H4 (cell line): ENCODE measurements around the gene GALNT18. TPM values are rescaled to one million over a fixed set of nuclear protein-coding genes. Genes with fewer than 3 reads are reported as not detected.

Experiments
- DNase-seq: peaks from one replicate; pipeline ENCODE4 v3.0.0-alpha.2; 2015; ENCODE audit warnings: low spot score
- total RNA-seq: library from RNA; depleted of rRNA; stranded (reverse); fragments of >200 nt; shearing (Covaris generic); gene quantifications from 2 replicates; pipeline ENCODE4 v1.2.3, GENCODE V29; 2014; rRNA removed

GALNT18 gene
- 5.0 and 6.8 TPM in 2 replicates for total RNA-seq

- DNase-seq: peak; percentile 90
Measured at GRCh38 chr11:11621573-11622339, at the start of gene GALNT18. GALNT18 (minus strand) TSS chr11:11622005.

- DNase-seq: no peak
Measured at GRCh38 chr11:11670574-11670973, 48.8 kb upstream of the GALNT18 start.

GRCh38 chr11:11669233-11669846 lies 47.5 kb upstream of the GALNT18 start:
- no peak for DNase-seq

- no peak for DNase-seq
Measured at GRCh38 chr11:11668781-11669180, 47.0 kb upstream of the GALNT18 start.

- no peak for DNase-seq
Measured at GRCh38 chr11:11668274-11668673, 46.5 kb upstream of the GALNT18 start.

- no peak for DNase-seq
Measured at GRCh38 chr11:11667056-11667455, 45.3 kb upstream of the GALNT18 start.

GRCh38 chr11:11665407-11665806 lies 43.6 kb upstream of the GALNT18 start:
- DNase-seq: no peak

- DNase-seq: no peak
Measured at GRCh38 chr11:11663907-11664306, 42.1 kb upstream of the GALNT18 start.

GRCh38 chr11:11662578-11662977 lies 40.8 kb upstream of the GALNT18 start:
- no peak for DNase-seq

GRCh38 chr11:11661326-11662040 lies 39.7 kb upstream of the GALNT18 start:
- no peak for DNase-seq

GRCh38 chr11:11660363-11660740 lies 38.5 kb upstream of the GALNT18 start:
- no peak for DNase-seq

- DNase-seq: no peak
Measured at GRCh38 chr11:11659567-11660362, 38.0 kb upstream of the GALNT18 start.

GRCh38 chr11:11657218-11657955 lies 35.6 kb upstream of the GALNT18 start:
- DNase-seq: no peak

- no peak for DNase-seq
Measured at GRCh38 chr11:11641581-11641980, 19.8 kb upstream of the GALNT18 start.

GRCh38 chr11:11640996-11641395 lies 19.2 kb upstream of the GALNT18 start:
- DNase-seq: no peak

GRCh38 chr11:11640152-11640551 lies 18.3 kb upstream of the GALNT18 start:
- DNase-seq: peak; percentile 25

- no peak for DNase-seq
Measured at GRCh38 chr11:11636671-11637070, 14.9 kb upstream of the GALNT18 start.

- no peak for DNase-seq
Measured at GRCh38 chr11:11635443-11635842, 13.6 kb upstream of the GALNT18 start.

- no peak for DNase-seq
Measured at GRCh38 chr11:11629368-11629767, 7.6 kb upstream of the GALNT18 start.

- DNase-seq: no peak
Measured at GRCh38 chr11:11628651-11629050, 6.8 kb upstream of the GALNT18 start.

GRCh38 chr11:11626128-11626527 lies 4.3 kb upstream of the GALNT18 start:
- no peak for DNase-seq
